ENCODE data around the gene HPX. TPM values are rescaled to one million over a fixed set of nuclear protein-coding genes. Genes with fewer than 3 reads are reported as not detected.
A peak's percentile ranks its signal among the peaks of the same experiment; 100 is the strongest.

Gene HPX
- polyA plus RNA-seq, 3 donors: 0.40 TPM; not detected in 2

GRCh38 chr11:6419009-6419631, 21.7 kb downstream of the HPX start, which contains the start of gene APBB1:
Gene APBB1, minus strand, starts transcription at chr11:6419094. Its CDS starts 7,747 bp downstream, at chr11:6411347.
- H3K4me3 Mint-ChIP-seq: peak within 1 kb of the TSS; percentile 74 to 84
- intact Hi-C loops (cut with micrococcal nuclease): no loop called here
- under 1% methylated on average over 54 of the region's 75 CpGs for WGBS (ENCODE audit: insufficient coverage)

DNA sequence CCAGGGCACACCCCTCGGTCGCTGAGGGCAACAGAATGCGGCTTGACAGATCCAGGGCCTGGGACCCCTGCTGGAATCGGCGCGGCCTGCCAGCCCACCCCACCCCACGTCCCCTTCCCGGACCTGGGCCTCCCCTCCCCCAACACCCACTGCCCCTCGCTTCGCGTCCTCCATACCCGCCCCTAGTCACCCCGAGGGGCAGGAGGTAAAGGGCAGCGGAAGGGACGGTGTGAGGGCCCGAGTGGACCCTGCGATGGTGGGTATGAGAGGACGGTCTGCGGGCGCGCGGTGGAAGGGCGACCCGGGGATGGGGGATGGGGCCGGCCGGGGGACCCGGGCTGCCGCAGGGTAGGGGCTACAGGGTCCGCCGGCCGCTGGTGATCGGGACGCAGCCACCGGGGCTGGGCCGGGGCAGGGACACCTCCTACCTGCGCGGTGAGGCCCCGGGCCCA, 22.2 kb downstream of the HPX start:
- Histone ChIP-seq H3K4me2 (replicated peaks; ENCODE audit: extremely low read depth, low read length, poor library complexity, severe bottlenecking) (peak overlapping the region; percentile 90), H4K20me1 (ENCODE audit: insufficient read depth, low read length) (no peaks in the 10 kb centered on the region), H3K9me3 (replicated peaks in 1 of 2; ENCODE audit: control insufficient read depth in 1 of 2, insufficient read depth in 1 of 2, low read length in 2 of 2) (no peaks in the 10 kb centered on the region), H2AFZ (ENCODE audit: insufficient read depth, low read depth, low read length, poor library complexity, severe bottlenecking) (peak overlapping the region; percentile 94), H3K4me1 (ENCODE audit: control insufficient read depth in 1 of 2, insufficient read depth in 2 of 2, low read length in 2 of 2) (peaks cover 26 to 36% of the 10 kb centered on the region in 2 donors), H3K27me3 (ENCODE audit: control insufficient read depth in 2 of 2, insufficient read depth in 2 of 2, low read length in 2 of 2) (peaks cover 39 to 49% of the 10 kb centered on the region in 2 donors), H3K27ac (ENCODE audit: low read depth in 1 of 2, low read length in 2 of 2) (no peak overlapping the region), H3K4me3 (replicated peaks in 1 of 3; ENCODE audit: low read depth in 2 of 3, low read length in 3 of 3) (peak overlapping the region; percentile 37 to 89 (median 79)), H3K9ac (ENCODE audit: insufficient read depth, low read length, poor library complexity, severe bottlenecking) (peak overlapping the region; percentile 68), H3K36me3 (replicated peaks in 1 of 2; ENCODE audit: control insufficient read depth in 1 of 2, insufficient read depth in 2 of 2, low read length in 2 of 2) (no peaks in the 10 kb centered on the region), H3K79me2 (ENCODE audit: insufficient read depth, low read length) (no peaks in the 10 kb centered on the region)
- intact Hi-C loops (cut with micrococcal nuclease): no loop called here
- peaks cover 26 to 39% (median 36%) of the 10 kb centered on the region in 3 donors for H3K27me3 Mint-ChIP-seq (ENCODE audit: low read depth in 3 of 3)
- peak overlapping the region in 1 of 2 donors; percentile 36 for H3K4me3 Mint-ChIP-seq
- H3K36me3 Mint-ChIP-seq: peaks cover 0 to 5% of the 10 kb centered on the region in 2 donors
- H3K9me3 Mint-ChIP-seq: peaks cover 0 to 4% (median 0%) of the 10 kb centered on the region in 7 donors
- peaks cover 5% of the 10 kb centered on the region for H3K4me1 Mint-ChIP-seq
- TF ChIP-seq, protein P1, sequence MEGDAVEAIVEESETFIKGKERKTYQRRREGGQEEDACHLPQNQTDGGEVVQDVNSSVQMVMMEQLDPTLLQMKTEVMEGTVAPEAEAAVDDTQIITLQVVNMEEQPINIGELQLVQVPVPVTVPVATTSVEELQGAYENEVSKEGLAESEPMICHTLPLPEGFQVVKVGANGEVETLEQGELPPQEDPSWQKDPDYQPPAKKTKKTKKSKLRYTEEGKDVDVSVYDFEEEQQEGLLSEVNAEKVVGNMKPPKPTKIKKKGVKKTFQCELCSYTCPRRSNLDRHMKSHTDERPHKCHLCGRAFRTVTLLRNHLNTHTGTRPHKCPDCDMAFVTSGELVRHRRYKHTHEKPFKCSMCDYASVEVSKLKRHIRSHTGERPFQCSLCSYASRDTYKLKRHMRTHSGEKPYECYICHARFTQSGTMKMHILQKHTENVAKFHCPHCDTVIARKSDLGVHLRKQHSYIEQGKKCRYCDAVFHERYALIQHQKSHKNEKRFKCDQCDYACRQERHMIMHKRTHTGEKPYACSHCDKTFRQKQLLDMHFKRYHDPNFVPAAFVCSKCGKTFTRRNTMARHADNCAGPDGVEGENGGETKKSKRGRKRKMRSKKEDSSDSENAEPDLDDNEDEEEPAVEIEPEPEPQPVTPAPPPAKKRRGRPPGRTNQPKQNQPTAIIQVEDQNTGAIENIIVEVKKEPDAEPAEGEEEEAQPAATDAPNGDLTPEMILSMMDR (IDR thresholded peaks at IDR 0.05): no peak
- no peak overlapping the region for H3K27ac Mint-ChIP-seq
- WGBS (ENCODE audit: insufficient coverage): 3% methylated on average over 20 of the region's 38 CpGs
- no peak for DNase-seq

More at GRCh38 chr11:6419009-6419631, 21.7 kb downstream of the HPX start, which contains the start of gene APBB1:
- Histone ChIP-seq H3K4me2 (replicated peaks; ENCODE audit: extremely low read depth, low read length, poor library complexity, severe bottlenecking) (peak within 1 kb of the TSS; percentile 90), H3K4me1 (ENCODE audit: control insufficient read depth in 1 of 2, insufficient read depth in 2 of 2, low read length in 2 of 2) (peaks cover 26 to 36% of the 10 kb centered on the region in 2 donors), H3K9ac (ENCODE audit: insufficient read depth, low read length, poor library complexity, severe bottlenecking) (peak within 1 kb of the TSS; percentile 68), H3K27me3 (ENCODE audit: control insufficient read depth in 2 of 2, insufficient read depth in 2 of 2, low read length in 2 of 2) (peaks cover 42 to 53% of the 10 kb centered on the region in 2 donors), H3K79me2 (ENCODE audit: insufficient read depth, low read length) (no peaks in the 10 kb centered on the region), H3K36me3 (replicated peaks in 1 of 2; ENCODE audit: control insufficient read depth in 1 of 2, insufficient read depth in 2 of 2, low read length in 2 of 2) (no peaks in the 10 kb centered on the region), H2AFZ (ENCODE audit: insufficient read depth, low read depth, low read length, poor library complexity, severe bottlenecking) (peak within 1 kb of the TSS; percentile 94), H3K27ac (ENCODE audit: low read depth in 1 of 2, low read length in 2 of 2) (no peak within 1 kb of the TSS), H3K9me3 (replicated peaks in 1 of 2; ENCODE audit: control insufficient read depth in 1 of 2, insufficient read depth in 1 of 2, low read length in 2 of 2) (no peaks in the 10 kb centered on the region), H4K20me1 (ENCODE audit: insufficient read depth, low read length) (no peaks in the 10 kb centered on the region), H3K4me3 (replicated peaks in 1 of 3; ENCODE audit: low read depth in 2 of 3, low read length in 3 of 3) (peak within 1 kb of the TSS; percentile 37 to 89 (median 79))
- peak; percentile 22 to 37 (median 24) for DNase-seq
- TF ChIP-seq, protein P1 (IDR thresholded peaks at IDR 0.05): no peak
- H3K4me1 Mint-ChIP-seq: peaks cover 5% of the 10 kb centered on the region
- peaks cover 0 to 4% (median 0%) of the 10 kb centered on the region in 7 donors for H3K9me3 Mint-ChIP-seq
- H3K27me3 Mint-ChIP-seq (ENCODE audit: low read depth in 3 of 3): peaks cover 30 to 42% (median 40%) of the 10 kb centered on the region in 3 donors
- H3K27ac Mint-ChIP-seq: peak within 1 kb of the TSS in 2 of 7 donors; percentile 3 to 48
- peaks cover 0 to 5% of the 10 kb centered on the region in 2 donors for H3K36me3 Mint-ChIP-seq

All from CD14-positive monocyte (primary cell).